Measurements from ENCODE around the gene POU2AF2. TPM values are rescaled to one million over a fixed set of nuclear protein-coding genes. Genes with fewer than 3 reads are reported as not detected.
A peak's percentile ranks its signal among the peaks of the same experiment; 100 is the strongest.

Gene POU2AF2
- total RNA-seq, 1 donor from 2014 or later: not detected

DNA sequence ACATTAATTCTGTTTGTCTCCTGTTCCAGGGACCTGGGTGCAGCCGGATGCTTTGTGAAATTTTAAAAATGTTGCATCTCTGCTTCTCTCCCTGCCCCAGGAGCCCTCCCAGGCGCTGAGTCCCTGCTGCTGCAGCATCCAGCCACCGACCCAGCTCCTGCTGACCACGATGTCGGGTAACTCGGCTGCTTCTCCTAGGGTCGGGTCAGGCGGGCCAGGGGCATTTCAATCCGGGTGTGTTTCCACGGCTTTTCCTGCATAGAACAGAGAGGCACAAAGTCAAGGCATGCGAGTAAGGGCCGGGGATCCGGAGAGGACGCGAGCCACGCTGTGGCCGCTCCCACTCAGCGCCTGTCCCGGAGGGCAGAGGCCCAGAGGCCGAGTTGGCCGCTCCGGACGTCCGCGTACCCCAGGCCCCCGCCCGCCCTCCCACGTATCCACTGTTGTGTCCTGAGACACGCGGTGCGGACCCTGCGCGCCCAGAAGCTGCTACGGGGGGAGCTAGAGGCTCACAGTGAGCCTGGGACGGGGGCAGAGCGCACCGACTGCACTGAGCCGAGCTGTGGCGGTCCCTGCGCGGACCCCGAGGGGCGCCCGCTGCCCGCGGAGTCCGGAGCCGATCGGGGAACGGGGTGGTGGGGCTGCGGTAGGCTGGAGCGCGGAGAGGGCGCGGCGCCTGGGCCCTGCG, 53.0 kb downstream of the POU2AF2 start, which contains the start of gene POU2AF3:
Gene POU2AF3, plus strand, starts transcription at position 134 of the 688 bp plus-strand sequence. Its CDS starts 36 bp downstream, at position 170.
- POLR2A ChIA-PET: interaction anchor here (1.2 to 2.8 kb wide), 5 partner anchors 79 to 124 kb away, joined by 4 to 17 read pairs (median 5); partner anchors contain the start of gene POU2AF1
- intact Hi-C loops (cut with micrococcal nuclease): loop anchor here (1.0 kb wide), 1 partner anchor 125 kb away; no protein-coding TSS in a partner anchor

DNA sequence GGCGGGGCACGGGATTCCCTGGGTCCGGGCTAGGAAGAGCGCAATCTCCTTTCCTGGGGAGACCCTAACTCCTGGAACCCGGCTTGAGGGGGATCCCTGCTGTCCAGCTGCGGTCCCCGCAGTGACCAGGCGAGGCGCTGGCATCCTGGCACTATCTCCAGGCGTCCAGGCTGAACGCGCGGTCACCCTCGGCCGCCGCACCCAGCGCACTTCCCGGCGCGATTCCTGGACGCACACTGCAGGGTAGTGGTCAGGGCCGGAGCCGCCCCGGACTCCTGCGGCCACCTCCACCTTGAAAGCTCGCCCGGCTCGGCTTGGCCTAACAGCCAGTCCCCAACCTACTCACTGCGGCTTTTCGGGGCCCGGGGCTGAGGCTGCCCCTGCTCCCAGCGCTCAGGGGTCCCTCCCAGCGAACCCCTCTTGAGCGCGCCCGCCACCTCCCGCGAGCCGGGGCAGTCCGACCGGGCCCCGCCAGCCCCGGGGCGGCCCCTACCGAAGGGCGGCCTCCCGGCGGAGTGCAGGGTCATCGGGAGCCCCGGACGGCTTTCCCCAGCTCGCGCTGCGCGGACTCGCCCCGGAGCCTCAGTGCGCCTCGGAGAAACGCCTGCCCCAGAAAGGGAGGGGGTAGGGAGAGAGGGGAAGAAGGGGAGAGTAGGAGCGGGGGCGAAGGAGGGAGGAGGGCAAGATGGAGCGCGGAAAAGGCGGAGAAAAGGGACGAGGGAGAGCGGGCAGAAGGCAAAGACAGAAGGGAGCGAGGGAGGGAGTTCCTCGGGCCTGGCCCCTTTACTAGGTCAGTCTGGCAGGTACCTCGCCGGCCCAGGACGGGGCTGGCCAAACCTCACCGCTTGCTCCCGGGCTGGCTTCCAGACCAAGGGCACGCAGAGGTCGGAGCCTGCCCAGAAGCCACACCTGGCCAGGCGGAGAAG, 53.8 kb downstream of the POU2AF2 start:
- ChIA-PET POLR2A (interaction anchor here (1.2 to 2.8 kb wide), 5 partner anchors 78 to 123 kb away, joined by 4 to 17 read pairs (median 5); partner anchors contain the start of gene POU2AF1), CTCF (interaction anchor here (1.0 to 3.3 kb wide), 7 partner anchors 17 to 130 kb away, joined by 3 to 35 read pairs (median 5); no protein-coding TSS in a partner anchor)
- H3K27ac Mint-ChIP-seq: no peak overlapping the region
- DNase-seq (peak; percentile 47), ATAC-seq (ENCODE audit: low read depth) (peak; percentile 70)
- peaks cover 41% of the 10 kb centered on the region for H3K4me1 Mint-ChIP-seq
- no peaks in the 10 kb centered on the region for H3K36me3 Mint-ChIP-seq (ENCODE audit: low read depth)
- intact Hi-C loops (cut with micrococcal nuclease): loop anchor here (1.0 to 5.0 kb wide), 2 partner anchors 48 to 124 kb away; no protein-coding TSS in a partner anchor
- no peaks in the 10 kb centered on the region for H3K9me3 Mint-ChIP-seq
- peaks cover 11% of the 10 kb centered on the region for H3K27me3 Mint-ChIP-seq
- H3K4me3 Mint-ChIP-seq: peak overlapping the region; percentile 81
- TF ChIP-seq, protein P1, sequence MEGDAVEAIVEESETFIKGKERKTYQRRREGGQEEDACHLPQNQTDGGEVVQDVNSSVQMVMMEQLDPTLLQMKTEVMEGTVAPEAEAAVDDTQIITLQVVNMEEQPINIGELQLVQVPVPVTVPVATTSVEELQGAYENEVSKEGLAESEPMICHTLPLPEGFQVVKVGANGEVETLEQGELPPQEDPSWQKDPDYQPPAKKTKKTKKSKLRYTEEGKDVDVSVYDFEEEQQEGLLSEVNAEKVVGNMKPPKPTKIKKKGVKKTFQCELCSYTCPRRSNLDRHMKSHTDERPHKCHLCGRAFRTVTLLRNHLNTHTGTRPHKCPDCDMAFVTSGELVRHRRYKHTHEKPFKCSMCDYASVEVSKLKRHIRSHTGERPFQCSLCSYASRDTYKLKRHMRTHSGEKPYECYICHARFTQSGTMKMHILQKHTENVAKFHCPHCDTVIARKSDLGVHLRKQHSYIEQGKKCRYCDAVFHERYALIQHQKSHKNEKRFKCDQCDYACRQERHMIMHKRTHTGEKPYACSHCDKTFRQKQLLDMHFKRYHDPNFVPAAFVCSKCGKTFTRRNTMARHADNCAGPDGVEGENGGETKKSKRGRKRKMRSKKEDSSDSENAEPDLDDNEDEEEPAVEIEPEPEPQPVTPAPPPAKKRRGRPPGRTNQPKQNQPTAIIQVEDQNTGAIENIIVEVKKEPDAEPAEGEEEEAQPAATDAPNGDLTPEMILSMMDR (IDR thresholded peaks at IDR 0.05): no peak

More for the DNA sequence above, 53.0 kb downstream of the POU2AF2 start, which contains the start of gene POU2AF3:
- Mint-ChIP-seq H3K9me3 (no peaks in the 10 kb centered on the region), H3K4me3 (peak within 1 kb of the TSS; percentile 81), H3K27me3 (peaks cover 11% of the 10 kb centered on the region), H3K4me1 (peaks cover 41% of the 10 kb centered on the region), H3K27ac (no peak within 1 kb of the TSS), H3K36me3 (ENCODE audit: low read depth) (no peaks in the 10 kb centered on the region)
- CTCF ChIA-PET: interaction anchor here (1.0 to 3.3 kb wide), 7 partner anchors 16 to 131 kb away, joined by 3 to 35 read pairs (median 5); no protein-coding TSS in a partner anchor
- ATAC-seq (ENCODE audit: low read depth) (peak; percentile 56), DNase-seq (no peak)
- TF ChIP-seq, protein P1 (IDR thresholded peaks at IDR 0.05): no peak

DNA sequence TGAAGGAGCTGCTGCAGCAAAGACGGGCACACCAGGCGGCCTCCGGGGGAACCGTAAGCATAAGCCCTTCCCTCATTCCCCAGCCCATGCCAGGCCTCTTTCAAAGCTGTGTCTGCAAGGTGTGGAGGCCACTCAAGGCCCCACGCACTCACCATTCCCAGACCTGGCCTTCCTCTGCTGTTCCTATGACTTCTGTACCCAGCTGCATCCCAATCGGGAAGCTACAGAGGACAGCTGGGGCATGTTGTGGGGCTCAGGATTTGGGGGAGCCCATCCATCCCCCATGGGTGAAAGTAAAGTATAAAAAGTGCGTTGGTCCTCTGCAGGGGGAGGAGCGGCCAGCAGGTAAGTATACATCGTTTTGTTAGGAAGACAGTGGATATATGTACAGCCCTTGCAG, 55.0 kb downstream of the POU2AF2 start:
- ChIA-PET POLR2A (interaction anchor here (1.7 to 2.8 kb wide), 2 partner anchors 117 to 122 kb away, joined by 3 to 17 read pairs; no protein-coding TSS in a partner anchor), CTCF (interaction anchor here (0.6 to 3.3 kb wide), 2 partner anchors 121 to 124 kb away, joined by 3 to 35 read pairs; no protein-coding TSS in a partner anchor)
- Mint-ChIP-seq H3K27ac (no peak overlapping the region), H3K27me3 (peaks cover 11% of the 10 kb centered on the region), H3K36me3 (ENCODE audit: low read depth) (no peaks in the 10 kb centered on the region), H3K4me1 (peaks cover 41% of the 10 kb centered on the region), H3K4me3 (peak overlapping the region; percentile 81), H3K9me3 (no peaks in the 10 kb centered on the region)
- DNase-seq: no peak
- no peak for ATAC-seq (ENCODE audit: low read depth)
- intact Hi-C loops (cut with micrococcal nuclease): loop anchor here (5.0 kb wide), 1 partner anchor 47 kb away; no protein-coding TSS in a partner anchor
- TF ChIP-seq, protein P1 (IDR thresholded peaks at IDR 0.05): no peak

DNA sequence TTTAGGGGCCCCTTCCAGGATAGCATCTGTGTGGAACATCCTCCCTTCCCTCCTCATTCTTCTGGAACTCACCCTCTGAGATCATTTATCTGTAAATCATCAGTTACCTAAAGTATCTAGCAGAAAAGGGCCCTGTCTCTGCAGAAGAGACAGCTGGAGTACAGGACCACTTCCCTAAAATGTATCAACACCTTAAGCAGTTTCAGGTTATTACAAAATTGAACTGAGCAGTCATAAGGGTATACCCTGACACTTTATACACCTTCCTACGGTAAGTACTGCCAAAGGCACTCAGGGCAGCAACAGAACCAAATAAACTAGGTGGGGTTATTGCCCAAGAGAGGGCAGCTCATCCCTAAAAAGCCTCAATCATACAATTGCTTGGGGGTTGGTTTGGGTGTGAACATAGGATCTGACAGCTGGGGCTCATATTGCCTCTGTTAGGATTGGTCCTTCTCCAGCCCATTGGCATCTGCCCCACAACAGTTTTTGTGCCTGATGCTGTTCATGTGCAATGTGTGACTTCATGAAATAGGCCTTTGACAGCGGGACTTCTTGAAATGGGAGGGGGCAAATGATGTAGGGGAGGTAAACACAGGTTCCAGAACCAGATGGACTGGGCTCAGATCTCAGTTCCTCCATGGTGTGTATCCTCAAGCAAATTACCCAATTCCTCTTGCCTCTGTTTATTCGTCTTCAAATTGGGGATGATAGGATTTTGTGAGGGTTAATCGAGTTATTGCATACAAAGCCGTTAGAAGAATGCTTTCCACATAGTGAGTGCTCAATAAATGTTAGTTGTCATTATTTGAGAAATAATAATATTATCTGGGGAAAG, 55.7 kb downstream of the POU2AF2 start:
- Mint-ChIP-seq H3K9me3 (no peaks in the 10 kb centered on the region), H3K36me3 (ENCODE audit: low read depth) (peaks cover under 1% of the 10 kb centered on the region), H3K4me1 (peaks cover 41% of the 10 kb centered on the region), H3K27ac (no peak overlapping the region), H3K4me3 (peak overlapping the region; percentile 24), H3K27me3 (peaks cover 11% of the 10 kb centered on the region)
- ChIA-PET POLR2A (interaction anchor here (1.7 kb wide), 1 partner anchor 117 kb away, joined by 3 read pairs; no protein-coding TSS in a partner anchor), CTCF (interaction anchor here (0.6 to 1.5 kb wide), 4 partner anchors 19 to 122 kb away, joined by 3 to 4 read pairs (median 3); no protein-coding TSS in a partner anchor)
- ATAC-seq (ENCODE audit: low read depth) (no peak), DNase-seq (no peak)
- intact Hi-C loops (cut with micrococcal nuclease): loop anchor here (5.0 kb wide), 1 partner anchor 46 kb away; no protein-coding TSS in a partner anchor
- TF ChIP-seq, protein P1 (IDR thresholded peaks at IDR 0.05): no peak
